Occipital lobe (tissue), 2 donors: ENCODE data around the gene KIAA1671. TPM values are rescaled to one million over a fixed set of nuclear protein-coding genes. Genes with fewer than 3 reads are reported as not detected.

Experiments used
- DNase-seq: peaks from one replicate; lab custom pipeline; 2025; lab: John Stamatoyannopoulos, UW
- total RNA-seq: library from RNA; depleted of rRNA; stranded (reverse); fragments of >200 nt; gene quantifications from one replicate; pipeline ENCODE4 v1.2.3, GENCODE V29; 2014

Gene KIAA1671
- total RNA-seq, 1 donor from 2014 or later: 5.0 TPM

DNA sequence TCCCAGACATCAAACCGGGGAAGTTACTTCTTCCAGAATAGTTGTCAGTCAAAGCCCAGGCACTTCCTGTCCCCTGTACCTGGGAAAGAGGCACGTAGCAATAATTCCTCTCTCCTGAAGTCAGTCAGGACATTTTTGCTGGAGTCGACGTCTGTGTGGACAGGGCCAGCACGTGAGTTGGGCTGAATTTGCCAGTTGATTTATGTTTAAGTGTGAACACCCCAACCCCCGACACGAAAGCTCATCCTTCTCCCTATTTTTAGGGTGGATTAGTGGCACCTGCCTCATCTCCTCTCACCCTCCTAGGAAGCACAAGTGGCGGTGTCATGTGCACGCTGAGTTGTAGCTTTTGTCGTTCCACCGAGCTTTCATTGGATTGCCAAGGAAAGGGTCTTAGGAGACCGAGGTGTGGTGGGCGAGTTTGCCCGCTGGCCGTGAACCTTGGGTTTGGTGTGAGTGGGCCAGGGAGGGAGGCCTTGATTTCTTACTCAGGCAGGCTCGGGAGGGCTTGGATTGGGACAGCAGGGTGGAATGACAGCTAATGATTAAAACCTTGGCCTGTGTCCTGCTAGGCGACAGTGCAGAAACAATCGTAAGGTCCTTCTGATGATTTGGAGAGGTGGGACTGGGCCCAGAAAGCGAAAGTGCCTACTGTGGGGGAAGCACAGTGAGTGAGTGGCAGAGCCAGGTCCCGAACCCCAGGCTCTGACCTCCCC, 160.2 kb downstream of the KIAA1671 start:
- no peak for DNase-seq

DNA sequence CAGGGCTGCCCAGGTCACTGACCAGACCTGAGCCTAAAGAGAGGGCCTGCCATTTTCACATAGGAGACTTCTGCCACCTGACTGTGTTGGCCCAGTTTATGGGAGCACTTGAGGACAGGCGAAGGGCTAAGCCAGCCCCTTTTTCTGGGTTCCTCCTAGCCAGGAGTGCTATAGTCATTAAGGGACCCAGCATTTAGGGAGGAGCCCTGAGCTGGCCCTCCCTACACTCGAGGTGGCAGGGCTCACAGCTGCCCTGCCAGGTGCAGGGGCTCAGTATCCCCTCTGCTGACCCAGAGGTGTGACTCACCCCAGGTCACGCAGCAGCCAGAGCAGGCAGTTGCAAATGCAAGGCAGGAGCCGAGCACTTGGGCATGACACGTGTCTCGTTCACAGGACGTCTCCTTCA, 160.8 kb downstream of the KIAA1671 start:
- peak; percentile 38 for DNase-seq

DNA sequence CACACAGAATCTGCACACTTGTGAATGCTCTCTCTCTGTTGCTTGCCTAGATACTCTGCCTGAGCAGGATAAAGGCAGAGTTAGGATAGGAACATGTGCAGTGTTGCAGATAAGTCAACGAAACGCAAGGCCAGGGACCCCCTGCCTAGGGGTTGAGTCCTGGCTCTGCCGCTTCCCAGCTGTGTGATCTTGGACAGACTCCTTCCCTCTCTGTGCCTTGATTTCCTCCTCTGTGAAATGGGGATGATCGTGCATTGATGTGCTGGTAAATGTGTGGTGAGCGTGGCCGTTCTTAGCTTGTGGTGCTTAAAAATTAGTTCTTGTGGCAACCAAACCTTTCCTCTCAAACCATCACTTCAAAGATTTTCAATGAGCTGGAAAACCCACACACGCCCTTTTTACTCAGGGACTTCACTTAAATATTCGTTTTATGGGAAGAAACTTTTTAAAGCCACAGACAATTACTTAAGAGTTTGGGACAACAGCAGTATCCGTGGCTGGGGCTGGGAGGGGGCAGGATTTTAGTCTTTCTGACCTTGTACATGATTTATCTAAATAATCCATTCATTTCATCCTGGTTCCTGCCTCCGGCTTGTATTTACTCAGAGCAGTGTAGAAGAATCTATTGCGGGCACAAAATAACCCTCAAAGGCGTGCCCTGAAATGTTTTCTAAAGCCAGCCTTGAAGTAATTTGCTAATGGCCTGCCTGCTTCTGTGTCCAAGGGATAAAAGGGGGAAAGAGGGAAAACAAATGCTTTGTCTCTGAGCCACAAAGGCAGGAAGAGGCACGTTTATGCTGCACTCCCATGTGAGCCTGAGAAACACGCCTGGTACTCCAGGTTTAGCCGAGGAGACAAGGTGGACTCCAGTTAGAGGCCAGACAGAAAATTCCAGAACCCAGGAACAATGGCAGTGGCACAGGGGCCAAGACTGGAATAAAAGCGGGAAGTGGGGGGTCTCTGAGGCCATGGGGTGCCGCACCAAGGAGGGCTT, 162.2 kb downstream of the KIAA1671 start:
- DNase-seq: no peak

DNA sequence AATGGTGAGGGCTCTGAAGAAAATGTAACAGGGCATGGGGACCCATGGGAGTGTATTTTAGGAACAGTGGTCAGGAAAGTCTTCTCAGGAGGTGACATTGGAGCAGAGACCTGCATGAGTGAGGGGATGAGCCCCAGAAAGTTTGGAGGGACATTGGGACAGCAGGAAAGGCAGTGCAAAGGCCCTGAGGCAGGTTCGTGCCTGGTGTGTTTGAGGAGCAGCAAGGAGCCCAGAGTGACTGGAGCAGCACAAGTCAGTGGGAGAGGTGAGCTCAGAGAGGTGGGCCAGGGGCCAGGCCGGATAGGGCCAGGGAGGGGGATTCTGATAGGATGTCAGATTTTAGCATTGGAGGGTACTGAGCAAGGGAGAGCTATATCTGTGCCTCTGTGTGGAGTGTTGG, 167.1 kb downstream of the KIAA1671 start:
- DNase-seq: no peak

DNA sequence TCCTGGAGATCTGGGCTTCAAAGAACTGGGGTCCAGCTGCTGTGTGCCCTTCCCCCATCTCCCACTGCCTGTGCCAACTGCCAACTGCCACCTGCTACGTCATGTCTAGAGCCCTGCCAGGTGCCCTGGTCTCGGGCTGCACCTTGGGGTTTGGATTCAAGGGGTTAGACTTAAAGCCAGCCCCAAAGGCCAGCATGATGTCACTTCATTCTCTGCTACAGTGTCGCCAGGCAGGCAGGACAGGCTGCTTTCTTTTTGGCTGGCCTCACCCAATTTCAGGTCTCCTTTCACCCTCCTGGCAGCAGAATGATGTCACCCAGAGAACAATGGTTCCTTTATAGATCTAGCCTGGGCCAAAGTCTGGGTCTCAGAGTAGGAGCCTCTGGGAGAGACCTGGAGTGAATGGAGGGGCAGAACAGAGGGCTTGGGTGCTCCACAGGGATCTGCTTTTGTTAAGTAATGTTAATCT, 167.6 kb downstream of the KIAA1671 start:
- no peak for DNase-seq

GRCh38 chr22:25120761-25121212, 168.3 kb downstream of the KIAA1671 start:
- DNase-seq: no peak

DNA sequence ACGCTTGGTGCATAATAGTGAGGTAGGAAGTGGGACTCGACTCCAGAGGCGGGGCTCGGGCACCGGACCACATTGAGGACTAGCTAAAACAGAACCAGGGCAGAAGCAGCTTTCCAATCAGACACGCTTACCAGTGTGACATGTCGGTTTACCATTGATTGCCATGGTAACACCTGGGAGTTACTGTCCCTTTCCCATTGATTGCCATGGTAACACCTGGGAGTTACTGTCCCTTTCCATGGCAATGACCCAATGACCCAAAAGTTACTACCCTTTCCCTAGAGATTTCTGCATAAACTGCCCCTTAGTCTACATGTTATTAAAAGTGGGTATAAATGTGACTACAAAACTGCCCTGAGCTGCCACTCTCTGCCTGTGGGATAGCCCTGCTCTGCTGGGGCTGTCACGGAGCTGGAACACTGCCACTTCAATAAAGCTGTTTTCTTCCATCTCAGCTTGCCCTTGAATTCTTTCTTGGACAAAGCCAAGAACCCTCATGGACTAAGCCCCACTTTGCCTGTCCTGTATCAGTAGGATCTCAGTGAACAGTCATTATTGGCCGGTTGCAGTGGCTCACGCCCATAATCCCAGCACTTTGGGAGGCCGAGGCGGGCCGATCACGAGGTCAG, 169.7 kb downstream of the KIAA1671 start:
- no peak for DNase-seq

- no peak for DNase-seq
These were observed 171.2 kb downstream of the KIAA1671 start for GRCh38 chr22:25123677-25124076.

DNA sequence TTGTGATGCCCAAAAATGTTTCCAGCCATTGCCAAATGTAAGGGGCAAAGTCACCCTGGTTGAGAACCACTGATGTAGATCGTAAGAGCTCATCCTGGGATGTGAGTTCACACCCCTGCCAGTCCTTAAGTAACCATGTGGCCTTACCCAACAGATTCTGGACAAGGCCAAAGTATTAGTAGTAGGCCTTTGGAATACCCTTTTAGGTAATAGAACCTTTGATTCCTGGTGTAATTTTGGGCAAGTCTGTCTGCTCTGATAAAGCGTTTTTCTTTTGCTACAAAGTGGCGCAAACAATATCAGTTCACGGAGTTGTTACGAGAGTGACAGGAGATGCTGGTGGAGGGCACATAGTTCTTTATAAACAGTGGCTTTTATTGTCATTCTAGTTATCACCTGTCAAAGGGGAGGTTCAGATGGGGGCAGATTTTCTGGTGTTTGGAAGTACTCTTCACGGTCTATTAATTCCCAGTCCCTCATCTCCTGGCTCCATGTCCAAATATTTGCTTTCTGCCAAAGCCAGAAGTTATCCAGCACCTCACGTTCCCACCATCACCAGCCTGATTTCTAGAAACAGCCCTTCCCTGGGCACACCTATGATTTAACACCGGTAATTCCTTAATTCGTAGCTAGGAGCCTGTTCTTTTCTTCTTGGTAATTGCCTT, 173.3 kb downstream of the KIAA1671 start:
- DNase-seq: no peak

DNA sequence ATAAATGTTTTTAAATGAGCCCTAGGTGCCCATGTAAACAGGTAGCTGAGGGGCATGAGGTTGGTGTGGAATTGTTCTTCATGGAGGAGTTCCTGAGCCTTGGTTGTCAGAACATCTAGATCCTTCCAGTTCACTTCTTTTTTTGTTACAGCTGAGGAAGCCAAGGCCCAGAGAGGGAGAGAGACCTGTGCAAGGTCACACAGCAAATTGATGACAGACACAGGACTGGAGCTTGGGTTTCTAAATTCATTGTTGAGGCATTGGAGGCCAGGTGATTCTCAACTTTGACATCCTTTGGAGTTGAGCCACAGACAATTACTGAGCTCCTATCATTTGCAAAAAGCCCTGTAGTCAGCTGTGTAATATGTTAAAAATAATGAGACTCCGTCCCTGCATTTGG, 174.0 kb downstream of the KIAA1671 start:
- DNase-seq: no peak

- no peak for DNase-seq
These were observed 174.8 kb downstream of the KIAA1671 start for GRCh38 chr22:25127318-25127717.

GRCh38 chr22:25130462-25130861, 177.9 kb downstream of the KIAA1671 start:
- no peak for DNase-seq

DNA sequence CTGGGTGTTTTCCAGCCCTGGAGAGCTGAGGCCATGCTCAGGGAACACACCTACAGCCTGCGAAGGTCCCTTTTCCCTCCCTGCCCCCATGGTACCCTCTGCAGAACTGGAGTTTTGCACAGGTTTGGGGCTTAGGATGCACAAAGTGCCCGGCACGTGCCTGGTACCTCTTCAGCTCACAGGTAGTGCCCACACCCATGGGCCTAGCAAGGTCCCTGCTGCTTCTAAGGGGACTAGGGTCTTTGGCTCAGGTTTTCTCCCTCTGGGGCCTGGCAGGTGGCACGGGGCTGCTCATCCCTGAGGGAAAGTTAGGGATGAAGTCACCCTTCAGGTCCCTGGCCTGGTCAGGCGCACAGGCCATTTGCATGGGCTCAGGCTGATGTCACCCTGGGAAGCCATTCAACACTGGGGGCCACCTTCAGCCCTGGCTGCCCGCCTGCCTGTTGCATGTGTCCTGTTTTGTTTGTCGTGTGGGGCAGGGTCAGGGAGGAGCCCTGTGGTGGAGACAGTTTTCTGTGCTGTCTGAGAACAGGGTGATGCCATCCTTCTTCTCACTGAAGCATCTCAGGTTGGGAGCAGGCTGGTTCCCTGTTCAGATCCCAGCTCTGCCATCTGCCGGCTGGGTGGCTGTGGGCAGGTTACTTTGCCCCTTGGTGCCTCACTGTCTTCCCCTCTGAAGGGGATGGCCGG, 178.8 kb downstream of the KIAA1671 start:
- DNase-seq: no peak

DNA sequence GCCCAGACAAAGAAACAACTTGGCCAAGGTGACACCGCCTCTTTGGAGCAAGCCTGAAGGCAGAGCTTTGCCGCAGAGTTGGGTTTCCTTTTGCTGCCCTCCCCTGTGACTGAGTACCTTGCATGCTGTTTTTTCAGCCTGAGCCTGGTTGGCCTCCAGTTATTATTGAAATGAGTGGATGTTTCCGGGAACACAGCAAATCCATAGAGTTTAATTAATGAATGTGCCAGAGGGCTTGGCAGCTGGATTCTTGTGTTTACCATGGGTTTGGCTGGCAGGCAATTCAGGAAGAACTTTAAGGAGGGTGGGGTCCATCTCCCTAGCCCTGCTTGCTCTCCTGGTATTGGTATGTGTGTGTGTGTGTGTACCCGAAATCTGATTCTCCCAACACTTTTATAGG, 181.5 kb downstream of the KIAA1671 start:
- no peak for DNase-seq

- no peak for DNase-seq
These were observed 181.9 kb downstream of the KIAA1671 start for GRCh38 chr22:25134451-25134850.

DNA sequence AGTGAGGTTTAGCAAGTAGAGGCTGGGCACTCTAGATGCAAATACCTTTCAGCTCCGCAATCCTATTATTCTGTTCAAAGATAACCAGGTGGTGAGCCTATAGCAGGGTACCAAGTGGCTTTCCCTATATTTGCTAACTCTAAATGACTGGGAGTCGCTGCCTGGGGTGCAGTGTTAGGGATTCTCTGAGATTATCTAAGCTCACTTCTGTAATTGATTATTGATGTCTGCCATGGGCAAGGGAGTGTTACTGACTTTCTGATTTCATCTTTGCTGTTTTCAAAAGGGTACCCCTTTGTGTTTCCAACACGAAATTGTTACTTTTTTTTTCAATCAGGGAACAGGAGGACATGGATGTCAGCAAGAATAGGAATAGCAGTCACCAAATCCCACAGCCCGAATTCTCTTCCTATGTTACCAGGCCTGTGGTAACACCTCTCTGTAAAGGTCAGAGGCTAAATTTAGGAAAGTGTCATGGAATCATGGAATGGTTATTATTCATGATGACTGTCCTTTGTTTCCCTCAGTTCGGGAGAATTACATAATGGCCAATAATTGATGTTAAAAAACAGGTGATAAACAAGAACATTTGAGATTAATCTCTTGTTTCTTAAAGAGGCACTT, 184.5 kb downstream of the KIAA1671 start:
- no peak for DNase-seq

- DNase-seq: no peak
These were observed 185.3 kb downstream of the KIAA1671 start for GRCh38 chr22:25137577-25138525.

GRCh38 chr22:25139062-25139461, 186.5 kb downstream of the KIAA1671 start:
- DNase-seq: no peak

DNA sequence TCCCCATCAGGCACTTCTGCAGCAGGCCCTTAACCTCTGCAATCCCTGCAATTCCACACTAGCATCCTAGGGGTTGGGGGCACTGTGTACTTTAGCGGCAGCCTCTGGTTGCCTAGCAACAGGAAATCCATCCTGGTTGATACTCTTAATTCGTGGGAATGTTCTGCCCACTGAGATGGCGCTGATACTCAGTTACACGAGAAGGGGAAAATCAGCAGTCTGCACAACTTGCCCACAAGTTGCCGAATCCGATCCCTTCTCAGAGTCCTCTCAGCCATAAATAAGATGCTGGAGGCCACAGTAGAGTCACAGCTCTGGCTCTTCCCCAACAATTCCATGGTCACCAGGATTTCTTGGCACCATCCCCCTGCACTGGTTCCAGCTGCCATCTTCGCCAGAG, 189.6 kb downstream of the KIAA1671 start:
- no peak for DNase-seq
